DND-41 (cell line): ENCODE results near the gene RAI1.

Experiments
- EZH2 ChIP-seq: IDR thresholded peaks from 3 replicates; pipeline ENCODE4 v1.6.1; 2012; ENCODE audit warnings: borderline replicate concordance, low read depth, mild to moderate bottlenecking, moderate library complexity, low read length, inconsistent platforms; ENCODE audit not compliant: severe bottlenecking
- TF ChIP-seq, protein P1 (sequence below): IDR thresholded peaks from 2 replicates; pipeline ENCODE4 v1.5.1; 2012; ENCODE audit warnings: borderline replicate concordance, low read length, moderate library complexity, mild to moderate bottlenecking; ENCODE audit not compliant: poor library complexity, severe bottlenecking; ENCODE audit errors: extremely low read depth

DNA sequence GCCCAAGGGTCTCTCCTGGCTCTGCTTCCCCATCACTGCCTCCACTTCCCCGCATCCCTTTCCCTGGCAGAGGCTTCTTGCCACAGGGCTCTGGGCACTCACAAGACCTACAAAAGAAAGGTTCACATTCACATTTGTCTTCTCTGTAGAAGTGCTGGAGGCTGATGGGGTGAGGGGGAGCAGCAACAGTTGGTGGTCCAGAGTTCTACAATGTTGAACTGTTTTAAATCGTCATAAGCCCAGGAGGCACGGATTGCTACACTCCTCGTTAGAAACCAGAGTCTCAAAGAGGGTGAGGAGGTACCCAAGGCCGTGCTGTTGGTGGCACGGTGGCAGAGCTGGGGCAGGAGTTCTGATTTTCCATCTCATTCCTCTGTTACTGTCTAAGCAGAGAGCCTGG, 5.8 kb upstream of the RAI1 start:
- TF ChIP-seq, protein P1, sequence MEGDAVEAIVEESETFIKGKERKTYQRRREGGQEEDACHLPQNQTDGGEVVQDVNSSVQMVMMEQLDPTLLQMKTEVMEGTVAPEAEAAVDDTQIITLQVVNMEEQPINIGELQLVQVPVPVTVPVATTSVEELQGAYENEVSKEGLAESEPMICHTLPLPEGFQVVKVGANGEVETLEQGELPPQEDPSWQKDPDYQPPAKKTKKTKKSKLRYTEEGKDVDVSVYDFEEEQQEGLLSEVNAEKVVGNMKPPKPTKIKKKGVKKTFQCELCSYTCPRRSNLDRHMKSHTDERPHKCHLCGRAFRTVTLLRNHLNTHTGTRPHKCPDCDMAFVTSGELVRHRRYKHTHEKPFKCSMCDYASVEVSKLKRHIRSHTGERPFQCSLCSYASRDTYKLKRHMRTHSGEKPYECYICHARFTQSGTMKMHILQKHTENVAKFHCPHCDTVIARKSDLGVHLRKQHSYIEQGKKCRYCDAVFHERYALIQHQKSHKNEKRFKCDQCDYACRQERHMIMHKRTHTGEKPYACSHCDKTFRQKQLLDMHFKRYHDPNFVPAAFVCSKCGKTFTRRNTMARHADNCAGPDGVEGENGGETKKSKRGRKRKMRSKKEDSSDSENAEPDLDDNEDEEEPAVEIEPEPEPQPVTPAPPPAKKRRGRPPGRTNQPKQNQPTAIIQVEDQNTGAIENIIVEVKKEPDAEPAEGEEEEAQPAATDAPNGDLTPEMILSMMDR: no peak
- TF ChIP-seq EZH2: no peak
